ENCODE data around the gene MATN4. TPM values are rescaled to one million over a fixed set of nuclear protein-coding genes. Genes with fewer than 3 reads are reported as not detected.
"Not testable (repeated sequence)": the region's sequence is repeated elsewhere in the genome, so short reads cannot be mapped to it uniquely, and the experiment has no call there.

MATN4 gene
- total and polyA plus RNA-seq, 12 donors: 0.06 to 0.28 (median 0.24) TPM; not detected in 9

GRCh38 chr20:45353746-45354145, 45.6 kb upstream of the MATN4 start:
- no peak for TF ChIP-seq CTCF (IDR thresholded peaks at IDR 0.05)
- Histone ChIP-seq H3K27ac (peak overlapping the region in 7 of 10 donors; percentile 4 to 64 (median 52)), H3K36me3 (no peaks in the 10 kb centered on the region), H3K9me3 (no peaks in the 10 kb centered on the region), H3K4me1 (peaks cover 7 to 41% (median 26%) of the 10 kb centered on the region in 9 donors), H3K27me3 (no peaks in the 10 kb centered on the region), H3K4me3 (no peak overlapping the region)
- ATAC-seq (no peak), DNase-seq (no peak)
- intact Hi-C loops (cut with DNase I): no loop called here
- 84 to 92% methylated on average over 1 of the region's 1 CpG for WGBS, 2 donors

GRCh38 chr20:45352729-45353128, 44.6 kb upstream of the MATN4 start:
- Histone ChIP-seq H3K4me3 (no peak overlapping the region), H3K4me1 (peaks cover 0 to 35% (median 18%) of the 10 kb centered on the region in 9 donors), H3K9me3 (no peaks in the 10 kb centered on the region), H3K27me3 (no peaks in the 10 kb centered on the region), H3K36me3 (no peaks in the 10 kb centered on the region), H3K27ac (no peak overlapping the region)
- TF ChIP-seq CTCF (IDR thresholded peaks at IDR 0.05): no peak
- intact Hi-C loops (cut with DNase I): no loop called here
- ATAC-seq (no peak), DNase-seq (no peak)
- 91 to 93% methylated on average over 3 of the region's 3 CpGs for WGBS, 2 donors

- H3K27me3 ChIP-seq; H3K27ac ChIP-seq; H3K4me3 ChIP-seq; ATAC-seq; DNase-seq; H3K36me3 ChIP-seq; H3K9me3 ChIP-seq; intact Hi-C loops (cut with DNase I): not testable (repeated sequence)
- WGBS, 2 donors: 96 to 97% methylated on average over 10 of the region's 10 CpGs
- H3K4me1 ChIP-seq: peaks cover 0 to 38% (median 21%) of the 10 kb centered on the region in 9 donors
These were observed 42.7 kb upstream of the MATN4 start for GRCh38 chr20:45350795-45351194.

- no peaks in the 10 kb centered on the region for H3K27me3 ChIP-seq
- WGBS, 2 donors: 71 to 90% methylated on average over 1 of the region's 1 CpG
These were observed 42.1 kb upstream of the MATN4 start for GRCh38 chr20:45350217-45350616.

More at GRCh38 chr20:45350217-45350616, 42.1 kb upstream of the MATN4 start:
- intact Hi-C loops (cut with DNase I): no loop called here
- ATAC-seq (no peak), DNase-seq (no peak)
- Histone ChIP-seq H3K4me3 (no peak overlapping the region), H3K27ac (no peak overlapping the region), H3K9me3 (no peaks in the 10 kb centered on the region), H3K36me3 (no peaks in the 10 kb centered on the region), H3K4me1 (peaks cover 0 to 41% (median 27%) of the 10 kb centered on the region in 9 donors)
- no peak for TF ChIP-seq CTCF (IDR thresholded peaks at IDR 0.05)
